Heart right ventricle (tissue), 16 donors: ENCODE data around the gene APOL6. TPM values are rescaled to one million over a fixed set of nuclear protein-coding genes. Genes with fewer than 3 reads are reported as not detected.
A peak's percentile ranks its signal among the peaks of the same experiment; 100 is the strongest.
"Not testable (repeated sequence)": the region's sequence is repeated elsewhere in the genome, so short reads cannot be mapped to it uniquely, and the experiment has no call there.

Experiments used
- ATAC-seq, 8 donors: fragments of 200-7000 bp; cut with Tn5 transposase; one replicate each; pipeline ENCODE4 v1.9.1; 2020; ENCODE audit warnings: mild to moderate bottlenecking in 8 of 8, moderate library complexity in 8 of 8, moderate number of reproducible peaks in 1 of 8
- DNase-seq, 2 donors: peaks; one replicate each; pipeline ENCODE4 v3.0.0-alpha.2; 2020
- H3K27ac ChIP-seq, 10 donors: fragments of 200-600 bp; sonication (generic) in 2 of 10; one replicate each; pipeline versions ENCODE4 v1.5.0 to v1.8.0; 2020 to 2022; ENCODE audit warnings: mild to moderate bottlenecking in 3 of 10
- H3K27me3 ChIP-seq, 7 donors: fragments of 200-600 bp; one replicate each; pipeline ENCODE4 v1.8.0; 2021 to 2022; ENCODE audit warnings: mild to moderate bottlenecking in 2 of 7
- H3K36me3 ChIP-seq, 9 donors: fragments of 200-600 bp; sonication (generic) in 1 of 9; one replicate each; pipeline versions ENCODE4 v1.5.0 to v1.8.0; 2020 to 2022; ENCODE audit warnings: mild to moderate bottlenecking in 2 of 9
- H3K4me1 ChIP-seq, 9 donors: fragments of 200-600 bp; sonication (generic) in 1 of 9; one replicate each; pipeline versions ENCODE4 v1.5.0 to v1.8.0; 2020 to 2022; ENCODE audit warnings: mild to moderate bottlenecking in 4 of 9
- H3K4me3 ChIP-seq, 10 donors: fragments of 200-600 bp; sonication (generic) in 2 of 10; one replicate each; pipeline versions ENCODE4 v1.5.0 to v1.8.0; 2020 to 2022; ENCODE audit warnings: mild to moderate bottlenecking in 7 of 10, moderate library complexity in 2 of 10
- H3K9me3 ChIP-seq, 11 donors: fragments of 200-600 bp in 10 of 11; sonication (generic) in 2 of 11; one replicate each; pipeline versions ENCODE4 v1.5.0 to v1.8.0; 2013 to 2022; ENCODE audit warnings: mild to moderate bottlenecking in 2 of 11, control low read depth in 1 of 11, moderate library complexity in 1 of 11
- CTCF ChIP-seq, 9 donors: fragments of 200-600 bp; sonication (generic) in 2 of 9; IDR thresholded peaks; one replicate each; pipeline versions ENCODE4 v1.5.0 to v1.8.0; 2021 to 2022; ENCODE audit warnings: antibody characterized with exemption in 9 of 9, mild to moderate bottlenecking in 5 of 9, moderate library complexity in 1 of 9
- WGBS, 2 donors: extraction: QIAGEN DNeasy Blood & Tissue Kit; methylation state at CpG; one replicate each; pipeline ENCODE4 v1.1.7; 2013; ENCODE audit warnings: inconsistent platforms in 1 of 2; 5-methylcytosine and 5-hydroxymethylcytosine counted together
- intact Hi-C, 10 donors: fragments of 100-400 bp; cut with DNase I; formaldehyde crosslinking; loops; one replicate each; pipeline versions ENCODE4 v1.11.1 to v1.14.2; 2022
- polyA plus RNA-seq, 2 donors: library from polyadenylated mRNA; stranded (reverse); fragments of 200-250 nt; gene quantifications; one replicate each; pipeline ENCODE4 v1.2.3, GENCODE V29; 2013
- total RNA-seq, 10 donors: library from RNA; stranded (reverse); fragmentation: NEBNext Ultra II Directional in 3 of 10; extraction: Animal tissue kit (Norgen Biotek cat#: 25700) in 3 of 10; gene quantifications; one replicate each; pipeline versions ENCODE4 v1.2.1 to v1.2.4, GENCODE V29; 2021 to 2023
- donor health status: Arrhythmogenic right ventricular cardiomyopathy.
- donor health status: ischemic (EF 13 %, LVEDD 7.1; RV severe dilation, severe dysfunction).
- donor health status: healthy with polysubstance abuse.
- donor health status: DM: no; HTN: yes; CAD: no.
- donor health status: DM: no; HTN: no; CAD: no.
- donor health status: ischemic (EF 25% LVEDD 6.9; RV normal size, moderate dysfunction).
- donor health status: ischemic (EF 25% LVEDD 5.7; RV mildly dilated, moderate dysfunction).
- donor health status: healthy.
- donor health status: DM: yes; HTN: yes; CAD: no.
- donor health status: Ischemic cardiomyopathy.
- donor health status: ischemic (EF 35%, LVEDD 5.7; RV mildly dilated, moderate dysfunction).
- donor health status: nonischemic (EF 11% LVEDD 7.7; RV severe dilation, severe dysfunction).
- donor health status: DM: yes; HTN: yes; CAD: no.
- donor health status: PGD.
- donor health status: ischemic (EF 29% LVEDD 5.4; RV normal size, mild dysfunction).
- donor health status: nonischemic (EF 23%, LVEDD 6.1; RV moderate dilation, normal function).

Gene APOL6
- total and polyA plus RNA-seq, 12 donors: 1.7 to 51.9 (median 7.6) TPM

- H3K9me3 ChIP-seq: no peaks in the 10 kb centered on the region
- no peak overlapping the region for H3K4me3 ChIP-seq
- peak overlapping the region; percentile 73 to 94 (median 88) for H3K27ac ChIP-seq
- DNase-seq (peak in 1 of 2 donors; percentile 74), ATAC-seq (peak; percentile 52 to 79 (median 67))
- H3K27me3 ChIP-seq: no peaks in the 10 kb centered on the region
- H3K36me3 ChIP-seq: peaks cover 0 to under 1% (median 0%) of the 10 kb centered on the region in 9 donors
- intact Hi-C loops: loop anchor here in 8 of 10 donors (1.0 to 10.0 kb wide), 6 partner anchors 33 to 504 kb away; no protein-coding TSS in a partner anchor
- WGBS, 2 donors: 49 to 62% methylated on average over 15 of the region's 15 CpGs
- peaks cover 0 to 56% (median 33%) of the 10 kb centered on the region in 9 donors for H3K4me1 ChIP-seq
- no peak for TF ChIP-seq CTCF (IDR thresholded peaks at IDR 0.05)
Observed at GRCh38 chr22:35620624-35621251, 27.5 kb upstream of the APOL6 start.

DNA sequence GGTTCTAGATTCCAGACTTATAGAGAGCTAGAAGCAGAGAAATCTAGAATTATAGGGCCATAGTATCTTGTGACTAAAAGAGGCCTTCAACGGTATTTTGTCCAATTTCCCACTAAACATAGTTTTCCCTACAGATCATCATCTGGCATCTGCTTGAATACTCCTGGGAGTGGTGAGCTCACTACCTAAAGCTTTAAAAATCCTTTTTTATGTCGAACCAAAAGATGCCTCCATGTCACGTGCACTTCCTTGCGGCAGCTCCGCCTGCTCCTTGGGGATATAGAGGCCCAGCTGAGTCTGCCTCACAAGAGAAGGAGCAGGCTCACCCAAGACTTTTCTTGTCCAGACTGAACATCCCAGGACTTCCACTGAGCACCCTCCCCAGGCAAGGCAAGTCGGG is 26.8 kb upstream of the APOL6 start:
- H3K4me3 ChIP-seq: peak overlapping the region in 4 of 10 donors; percentile 13 to 24 (median 18)
- intact Hi-C loops: loop anchor here in 8 of 10 donors (1.0 to 10.0 kb wide), 6 partner anchors 34 to 503 kb away; no protein-coding TSS in a partner anchor

GRCh38 chr22:35622191-35622913 is 25.9 kb upstream of the APOL6 start:
- WGBS, 2 donors: 48 to 57% methylated on average over 9 of the region's 9 CpGs
- H3K27me3 ChIP-seq: no peaks in the 10 kb centered on the region
- no peaks in the 10 kb centered on the region for H3K9me3 ChIP-seq
- TF ChIP-seq CTCF (IDR thresholded peaks at IDR 0.05): no peak
- H3K27ac ChIP-seq: peak overlapping the region; percentile 73 to 94 (median 84)
- H3K4me1 ChIP-seq: peaks cover 0 to 69% (median 36%) of the 10 kb centered on the region in 9 donors
- peak; percentile 37 to 72 (median 64) for ATAC-seq
- intact Hi-C loops: loop anchor here in 9 of 10 donors (1.0 to 10.0 kb wide), 8 partner anchors 35 to 502 kb away; no protein-coding TSS in a partner anchor
- DNase-seq: peak; percentile 63 to 74
- H3K4me3 ChIP-seq: peak overlapping the region in 4 of 10 donors; percentile 4 to 24 (median 18)
- H3K36me3 ChIP-seq: no peaks in the 10 kb centered on the region

More for the DNA sequence above, 26.8 kb upstream of the APOL6 start:
- no peaks in the 10 kb centered on the region for H3K27me3 ChIP-seq
- no peaks in the 10 kb centered on the region for H3K9me3 ChIP-seq
- DNase-seq (no peak), ATAC-seq (no peak)
- WGBS, 2 donors: 55 to 64% methylated on average over 6 of the region's 6 CpGs
- H3K36me3 ChIP-seq: no peaks in the 10 kb centered on the region
- H3K4me1 ChIP-seq: peaks cover 0 to 60% (median 33%) of the 10 kb centered on the region in 9 donors
- peak overlapping the region; percentile 73 to 94 (median 84) for H3K27ac ChIP-seq
- no peak for TF ChIP-seq CTCF (IDR thresholded peaks at IDR 0.05)

DNA sequence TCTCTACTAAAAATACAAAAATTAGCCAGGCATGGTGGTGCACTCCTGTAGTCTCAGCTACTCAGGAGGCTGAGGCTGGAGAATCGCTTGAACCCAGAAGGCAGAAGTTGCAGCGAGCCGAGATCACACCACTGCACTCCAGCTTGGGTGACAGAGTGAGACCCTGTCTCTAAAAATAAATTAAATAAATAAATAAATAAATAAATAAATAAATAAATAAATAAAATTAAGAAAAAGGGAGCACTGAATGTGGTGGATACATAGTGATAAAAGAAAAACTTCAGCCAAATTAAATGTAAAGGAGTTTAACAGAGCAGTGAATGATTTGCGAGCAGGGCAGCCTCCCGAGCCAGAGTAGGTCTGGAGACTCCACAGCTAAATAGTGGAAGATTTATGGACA is 24.4 kb upstream of the APOL6 start:
- intact Hi-C loops: loop anchor here in 8 of 10 donors (1.0 to 10.0 kb wide), 9 partner anchors 37 to 501 kb away; no protein-coding TSS in a partner anchor
- not testable (repeated sequence) for H3K9me3 ChIP-seq, H3K27me3 ChIP-seq, H3K36me3 ChIP-seq, H3K27ac ChIP-seq, DNase-seq, ATAC-seq, H3K4me3 ChIP-seq
- WGBS, 2 donors: 96 to 99% methylated on average over 5 of the region's 5 CpGs
- peaks cover 0 to 60% (median 32%) of the 10 kb centered on the region in 9 donors for H3K4me1 ChIP-seq
